HepG2 (cell line): ENCODE results near the gene ZNRD2. TPM values are rescaled to one million over a fixed set of nuclear protein-coding genes. Genes with fewer than 3 reads are reported as not detected.

ENCODE experiments used
- AKAP8 ChIP-seq: sonication (generic); formaldehyde crosslinking; IDR thresholded peaks from 2 replicates; pipeline ENCODE4 v1.5.1; 2020; ENCODE audit warnings: mild to moderate bottlenecking, missing genetic modification reagents
- ARNTL ChIP-seq: sonication (generic); formaldehyde crosslinking; IDR thresholded peaks from 2 replicates; pipeline ENCODE4 v1.4.0; 2020; ENCODE audit warnings: mild to moderate bottlenecking, missing genetic modification reagents
- DMAP1 ChIP-seq: IDR thresholded peaks from 2 replicates; pipeline ENCODE4 v1.6.1; 2016
- FOXP4 ChIP-seq: sonication (generic); formaldehyde crosslinking; IDR thresholded peaks from 2 replicates; pipeline ENCODE4 v1.4.0; 2020; ENCODE audit warnings: missing genetic modification reagents
- GTF3A ChIP-seq: sonication (generic); formaldehyde crosslinking; conservative IDR thresholded peaks from 2 replicates; pipeline ENCODE4 v1.4.0; 2020; ENCODE audit warnings: mild to moderate bottlenecking, missing genetic modification reagents
- KLF16 ChIP-seq, 2 experiments: sonication (generic) in 1 of 2; formaldehyde crosslinking in 1 of 2; IDR thresholded peaks; 2 replicates each; pipeline versions ENCODE4 v1.6.1 to v1.8.0; 2016 to 2023; ENCODE audit warnings: missing genetic modification reagents in 2 of 2, missing compliant biosample characterization in 1 of 2
- MTA1 ChIP-seq: sonication (generic); formaldehyde crosslinking; IDR thresholded peaks from 2 replicates; pipeline ENCODE4 v1.4.0; 2020; ENCODE audit warnings: missing genetic modification reagents, mild to moderate bottlenecking, borderline replicate concordance
- NR2C2 ChIP-seq: sonication (generic); formaldehyde crosslinking; IDR thresholded peaks from 2 replicates; pipeline ENCODE4 v1.4.0; 2020; ENCODE audit warnings: missing genetic modification reagents, mild to moderate bottlenecking, moderate library complexity, borderline replicate concordance
- SOX5 ChIP-seq: IDR thresholded peaks from 2 replicates; pipeline ENCODE4 v1.6.1; 2016; ENCODE audit warnings: borderline replicate concordance
- TMF1 ChIP-seq: sonication (generic); formaldehyde crosslinking; IDR thresholded peaks from 2 replicates; pipeline ENCODE4 v1.8.1; 2022; ENCODE audit warnings: low read depth, missing genetic modification reagents
- ZNF512 ChIP-seq: sonication (generic); formaldehyde crosslinking; IDR thresholded peaks from 2 replicates; pipeline ENCODE4 v1.4.0; 2020; ENCODE audit warnings: mild to moderate bottlenecking, missing genetic modification reagents
- ZNF674 ChIP-seq: sonication (generic); formaldehyde crosslinking; IDR thresholded peaks from 2 replicates; pipeline ENCODE4 v1.5.0; 2020; ENCODE audit warnings: low read depth, mild to moderate bottlenecking, missing genetic modification reagents
- ZNF687 ChIP-seq: sonication (generic); formaldehyde crosslinking; IDR thresholded peaks from 2 replicates; pipeline ENCODE4 v1.5.1; 2020; ENCODE audit warnings: mild to moderate bottlenecking, missing genetic modification reagents, moderate library complexity
- ZNF691 ChIP-seq: sonication (generic); formaldehyde crosslinking; IDR thresholded peaks from 2 replicates; pipeline ENCODE4 v1.4.0; 2020; ENCODE audit warnings: missing genetic modification reagents, low read depth, mild to moderate bottlenecking, borderline replicate concordance
- ZNF782 ChIP-seq: sonication (generic); formaldehyde crosslinking; IDR thresholded peaks from 2 replicates; pipeline ENCODE4 v1.4.0; 2020; ENCODE audit warnings: missing genetic modification reagents, mild to moderate bottlenecking, borderline replicate concordance
- ZZZ3 ChIP-seq: sonication (generic); formaldehyde crosslinking; IDR thresholded peaks from 2 replicates; pipeline ENCODE4 v1.4.0; 2020; ENCODE audit warnings: missing genetic modification reagents, mild to moderate bottlenecking, borderline replicate concordance
- polyA plus RNA-seq, 8 experiments: library from polyadenylated mRNA; depleted of rRNA in 3 of 8; stranded (reverse) in 7 of 8; unstranded in 1 of 8; fragments of >200 nt; fragmentation: Illumina TruSeq in 4 of 8; extraction: Trizol in 4 of 8; gene quantifications; 2 replicates each; pipeline versions ENCODE4 v1.2.1 to v1.2.3, GENCODE V29; 2011 to 2016; ENCODE audit warnings: low read depth in 4 of 8, missing spikeins in 1 of 8, mixed read lengths in 1 of 8; ENCODE audit not compliant: insufficient read depth in 1 of 8
- total RNA-seq, 5 experiments: library from RNA; depleted of rRNA; stranded (reverse); fragments of >200 nt; fragmentation: Illumina TruSeq; extraction: Trizol; gene quantifications; 2 replicates each; pipeline ENCODE4 v1.2.3, GENCODE V29; 2016; ENCODE audit warnings: low read depth in 1 of 5

Gene ZNRD2
- total and polyA plus RNA-seq, 2 of the 13 experiments (the other 11 are each of a cell fraction or from before 2014, with no cell fraction given): 29.2 to 34.0 TPM

GRCh38 chr11:65525546-65526480 is 44.5 kb upstream of the ZNRD2 start (continued):
- TF ChIP-seq FOXP4 (CRISPR knock-in tag) (no peak), ZNF687 (CRISPR knock-in tag) (peak; percentile 60; the same call in 1 of the 2 replicates), ZNF674 (no peak), MTA1 (peak; percentile 6; the same call in 1 of the 2 replicates), SOX5 (no peak), NR2C2 (CRISPR knock-in tag) (0 out of 2 replicates have a peak, but pooled peaks have one; percentile 20), ZZZ3 (CRISPR knock-in tag) (peak; percentile 25; the same call in 1 of the 2 replicates), AKAP8 (CRISPR knock-in tag) (0 out of 2 replicates have a peak, but pooled peaks have one; percentile 8), TMF1 (CRISPR knock-in tag) (no peak), GTF3A (CRISPR knock-in tag) (0 out of 2 replicates have a peak, but pooled peaks have one; percentile 31), ZNF691 (CRISPR knock-in tag) (peak; percentile 17; the same call in 1 of the 2 replicates), ZNF512 (CRISPR knock-in tag) (0 out of 2 replicates have a peak, but pooled peaks have one; percentile 41), KLF16 (CRISPR knock-in tag; IDR thresholded peaks at IDR 0.05) (0 out of 4 replicates have a peak, but pooled peaks of 1 of the 2 experiments have one; percentile 16), DMAP1 (peak; percentile 9; the same call in 1 of the 2 replicates), ZNF782 (CRISPR knock-in tag) (0 out of 2 replicates have a peak, but pooled peaks have one; percentile 43), ARNTL (peak; percentile 67; the same call in 1 of the 2 replicates)
